Measurements from ENCODE around the gene ZDHHC14.

Gene ZDHHC14

DNA sequence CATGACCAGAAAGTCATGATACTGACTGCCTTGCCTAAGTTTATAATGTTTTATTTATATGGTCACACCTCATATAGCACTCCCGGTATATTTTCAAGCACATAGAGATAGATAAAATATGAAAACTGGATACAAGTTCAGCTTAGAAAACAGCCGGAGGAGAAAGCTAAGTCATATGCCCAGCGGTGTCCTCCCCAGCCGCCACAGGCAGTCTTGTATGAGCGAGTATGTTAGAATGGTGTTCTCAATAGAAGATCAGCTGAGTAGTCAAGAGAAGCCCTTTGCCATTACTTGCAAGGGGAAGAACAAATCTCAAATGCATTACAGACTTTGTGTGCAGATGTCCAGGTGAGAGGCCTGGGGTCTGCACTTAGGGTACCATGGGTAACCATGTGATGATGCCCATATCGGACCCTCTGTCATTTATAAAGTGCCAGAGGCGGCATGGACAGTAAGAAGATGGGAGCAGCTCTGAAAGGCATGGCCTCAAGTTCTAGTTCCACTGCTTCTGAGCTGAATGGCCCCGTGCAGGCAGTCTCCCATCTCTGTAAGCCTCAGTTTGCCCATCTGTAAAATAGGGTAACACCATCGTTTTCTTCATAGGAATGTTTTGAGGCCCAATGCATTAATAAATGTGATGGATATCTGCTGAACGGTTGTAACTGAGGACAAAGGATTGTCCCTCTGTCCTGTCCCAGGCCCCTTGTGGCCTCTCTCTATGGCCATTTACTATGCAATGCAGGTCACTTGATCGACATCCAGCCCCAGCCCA lies 246.4 kb downstream of the ZDHHC14 start:
- H3K9me3 ChIP-seq (ENCODE audit: insufficient read depth, low read length), result peaks cover 6% of the 10 kb centered on the region; the same call in 1 of the 2 replicates
- no peak overlapping the region for H3K4me3 ChIP-seq (ENCODE audit: insufficient read length, low read depth)
- TF ChIP-seq ZNF274 (IDR thresholded peaks at IDR 0.05; ENCODE audit: low read depth, low read length), result no peak
- no peak for TF ChIP-seq SUZ12 (IDR thresholded peaks at IDR 0.05; ENCODE audit: extremely low read depth, insufficient read depth, insufficient read length)
- no peak for TF ChIP-seq YY1 (IDR thresholded peaks at IDR 0.05; ENCODE audit: insufficient read depth, insufficient read length)
- H3K27me3 ChIP-seq (ENCODE audit: insufficient read depth, insufficient read length), result no peaks in the 10 kb centered on the region
- H3K9ac ChIP-seq (ENCODE audit: insufficient read length, low read depth), result no peak overlapping the region
- no peaks in the 10 kb centered on the region for H3K36me3 ChIP-seq (ENCODE audit: insufficient read depth, insufficient read length, low read length)
- H3K4me1 ChIP-seq (ENCODE audit: insufficient read depth, insufficient read length), result peaks cover 9% of the 10 kb centered on the region
- DNase-seq (ENCODE audit: low read depth, low spot score), result no peak

DNA sequence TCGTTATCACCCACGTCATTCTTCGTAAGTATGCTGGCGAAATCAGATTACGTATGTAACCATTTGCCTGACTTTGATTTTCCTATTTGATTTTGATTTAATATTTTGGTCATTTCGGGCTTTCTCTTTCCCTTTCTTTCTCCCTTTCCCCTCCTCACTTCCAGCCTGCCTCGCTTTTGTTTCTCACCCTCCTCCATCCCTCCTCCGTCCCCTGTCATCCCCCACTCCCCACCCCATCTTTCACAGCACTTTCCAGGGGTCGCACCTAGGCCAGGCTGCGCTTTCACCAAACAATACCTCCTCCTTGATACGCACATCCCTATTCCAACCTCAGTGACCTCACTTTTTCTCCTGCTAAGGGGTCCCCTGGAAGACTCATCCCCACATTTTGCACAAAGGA lies 247.5 kb downstream of the ZDHHC14 start:
- no peaks in the 10 kb centered on the region for H3K27me3 ChIP-seq (ENCODE audit: insufficient read depth, insufficient read length)
- no peak overlapping the region for H3K4me3 ChIP-seq (ENCODE audit: insufficient read length, low read depth)
- no peaks in the 10 kb centered on the region for H3K9me3 ChIP-seq (ENCODE audit: insufficient read depth, low read length)
- no peak for DNase-seq (ENCODE audit: low read depth, low spot score)
- no peaks in the 10 kb centered on the region for H3K36me3 ChIP-seq (ENCODE audit: insufficient read depth, insufficient read length, low read length)
- TF ChIP-seq SUZ12 (IDR thresholded peaks at IDR 0.05; ENCODE audit: extremely low read depth, insufficient read depth, insufficient read length) (no peak), YY1 (IDR thresholded peaks at IDR 0.05; ENCODE audit: insufficient read depth, insufficient read length) (no peak), ZNF274 (IDR thresholded peaks at IDR 0.05; ENCODE audit: low read depth, low read length) (no peak)
- peaks cover 9% of the 10 kb centered on the region for H3K4me1 ChIP-seq (ENCODE audit: insufficient read depth, insufficient read length)
- H3K9ac ChIP-seq (ENCODE audit: insufficient read length, low read depth), result no peak overlapping the region

DNA sequence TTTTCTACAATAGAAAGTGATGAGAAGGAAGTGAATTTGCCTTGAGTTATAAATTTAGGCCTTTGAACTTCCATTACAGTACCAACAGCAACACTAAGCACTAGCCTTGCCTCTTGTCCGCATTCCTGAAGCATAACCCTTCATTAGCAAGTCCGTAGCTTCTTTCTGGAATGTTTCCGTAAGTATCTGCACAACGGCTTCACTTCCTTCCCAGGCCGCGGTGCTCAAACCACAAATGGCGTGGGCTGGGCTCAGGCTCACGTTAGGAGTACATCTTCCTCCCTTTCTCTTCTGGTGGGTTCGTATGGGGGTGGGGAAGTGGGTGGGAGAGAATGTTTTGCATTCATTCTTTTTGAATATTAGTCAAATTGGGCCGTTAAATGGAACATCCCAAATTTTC lies 248.2 kb downstream of the ZDHHC14 start:
- no peaks in the 10 kb centered on the region for H3K27me3 ChIP-seq (ENCODE audit: insufficient read depth, insufficient read length)
- H3K4me3 ChIP-seq (ENCODE audit: insufficient read length, low read depth), result no peak overlapping the region
- no peak overlapping the region for H3K9ac ChIP-seq (ENCODE audit: insufficient read length, low read depth)
- no peaks in the 10 kb centered on the region for H3K36me3 ChIP-seq (ENCODE audit: insufficient read depth, insufficient read length, low read length)
- peaks cover 9% of the 10 kb centered on the region for H3K4me1 ChIP-seq (ENCODE audit: insufficient read depth, insufficient read length)
- H3K9me3 ChIP-seq (ENCODE audit: insufficient read depth, low read length), result no peaks in the 10 kb centered on the region
- DNase-seq (ENCODE audit: low read depth, low spot score), result no peak
- TF ChIP-seq SUZ12 (IDR thresholded peaks at IDR 0.05; ENCODE audit: extremely low read depth, insufficient read depth, insufficient read length) (no peak), YY1 (IDR thresholded peaks at IDR 0.05; ENCODE audit: insufficient read depth, insufficient read length) (no peak), ZNF274 (IDR thresholded peaks at IDR 0.05; ENCODE audit: low read depth, low read length) (no peak)

DNA sequence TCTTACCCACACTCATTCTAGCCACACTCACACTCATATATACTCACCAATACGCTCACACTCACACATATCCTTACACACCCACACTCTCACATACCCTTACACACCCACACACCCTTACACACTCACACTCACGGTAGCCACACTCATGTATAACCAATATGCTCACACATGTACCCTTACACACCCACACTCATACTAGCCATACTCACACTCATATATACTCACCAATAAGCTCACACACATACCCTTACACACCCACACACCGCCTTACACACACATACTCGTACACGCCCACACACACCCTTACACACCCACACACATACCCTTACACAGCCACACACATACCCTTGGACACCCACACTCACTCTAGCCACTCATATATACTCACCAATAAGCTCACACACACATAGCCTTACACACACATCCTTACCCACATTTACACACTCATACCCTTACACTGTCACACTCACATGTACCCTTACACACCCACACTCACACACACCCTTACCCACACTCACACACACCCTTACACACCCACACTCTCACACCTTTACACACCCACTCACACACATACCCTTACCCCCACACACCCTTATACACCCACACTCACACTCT lies 249.6 kb downstream of the ZDHHC14 start:
- Histone ChIP-seq H3K4me1 (ENCODE audit: insufficient read depth, insufficient read length) (peaks cover 12% of the 10 kb centered on the region), H3K9ac (ENCODE audit: insufficient read length, low read depth) (no peak overlapping the region), H3K9me3 (ENCODE audit: insufficient read depth, low read length) (no peaks in the 10 kb centered on the region), H3K36me3 (ENCODE audit: insufficient read depth, insufficient read length, low read length) (no peaks in the 10 kb centered on the region), H3K27me3 (ENCODE audit: insufficient read depth, insufficient read length) (no peaks in the 10 kb centered on the region), H3K4me3 (ENCODE audit: insufficient read length, low read depth) (no peak overlapping the region)
- TF ChIP-seq SUZ12 (IDR thresholded peaks at IDR 0.05; ENCODE audit: extremely low read depth, insufficient read depth, insufficient read length), result no peak
- no peak for TF ChIP-seq ZNF274 (IDR thresholded peaks at IDR 0.05; ENCODE audit: low read depth, low read length)
- TF ChIP-seq YY1 (IDR thresholded peaks at IDR 0.05; ENCODE audit: insufficient read depth, insufficient read length), result no peak
- no peak for DNase-seq (ENCODE audit: low read depth, low spot score)

DNA sequence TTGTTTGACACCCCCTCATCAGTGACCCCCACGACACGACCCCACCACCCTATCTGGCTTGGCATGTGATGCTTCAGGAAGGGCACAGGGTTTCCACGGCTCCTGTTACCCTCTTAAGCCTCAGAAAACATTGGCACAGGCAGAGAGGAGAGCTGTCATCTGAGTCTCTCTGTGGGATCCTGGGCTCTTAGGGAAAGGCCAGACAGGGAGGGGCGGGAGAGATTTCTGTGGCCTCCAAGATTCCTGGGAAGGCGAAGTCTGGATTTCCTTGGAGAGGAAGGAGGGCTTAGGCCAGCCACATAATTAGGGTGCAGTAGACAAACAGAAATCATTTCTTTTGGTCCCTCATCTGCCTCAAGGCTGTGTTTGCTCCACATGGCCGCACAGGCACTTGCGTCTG lies 250.4 kb downstream of the ZDHHC14 start:
- Histone ChIP-seq H3K4me1 (ENCODE audit: insufficient read depth, insufficient read length) (peaks cover 12% of the 10 kb centered on the region), H3K4me3 (ENCODE audit: insufficient read length, low read depth) (no peak overlapping the region), H3K9me3 (ENCODE audit: insufficient read depth, low read length) (no peaks in the 10 kb centered on the region), H3K36me3 (ENCODE audit: insufficient read depth, insufficient read length, low read length) (no peaks in the 10 kb centered on the region), H3K9ac (ENCODE audit: insufficient read length, low read depth) (no peak overlapping the region), H3K27me3 (ENCODE audit: insufficient read depth, insufficient read length) (no peaks in the 10 kb centered on the region)
- DNase-seq (ENCODE audit: low read depth, low spot score), result no peak
- TF ChIP-seq YY1 (IDR thresholded peaks at IDR 0.05; ENCODE audit: insufficient read depth, insufficient read length) (no peak), ZNF274 (IDR thresholded peaks at IDR 0.05; ENCODE audit: low read depth, low read length) (no peak), SUZ12 (IDR thresholded peaks at IDR 0.05; ENCODE audit: extremely low read depth, insufficient read depth, insufficient read length) (no peak)

DNA sequence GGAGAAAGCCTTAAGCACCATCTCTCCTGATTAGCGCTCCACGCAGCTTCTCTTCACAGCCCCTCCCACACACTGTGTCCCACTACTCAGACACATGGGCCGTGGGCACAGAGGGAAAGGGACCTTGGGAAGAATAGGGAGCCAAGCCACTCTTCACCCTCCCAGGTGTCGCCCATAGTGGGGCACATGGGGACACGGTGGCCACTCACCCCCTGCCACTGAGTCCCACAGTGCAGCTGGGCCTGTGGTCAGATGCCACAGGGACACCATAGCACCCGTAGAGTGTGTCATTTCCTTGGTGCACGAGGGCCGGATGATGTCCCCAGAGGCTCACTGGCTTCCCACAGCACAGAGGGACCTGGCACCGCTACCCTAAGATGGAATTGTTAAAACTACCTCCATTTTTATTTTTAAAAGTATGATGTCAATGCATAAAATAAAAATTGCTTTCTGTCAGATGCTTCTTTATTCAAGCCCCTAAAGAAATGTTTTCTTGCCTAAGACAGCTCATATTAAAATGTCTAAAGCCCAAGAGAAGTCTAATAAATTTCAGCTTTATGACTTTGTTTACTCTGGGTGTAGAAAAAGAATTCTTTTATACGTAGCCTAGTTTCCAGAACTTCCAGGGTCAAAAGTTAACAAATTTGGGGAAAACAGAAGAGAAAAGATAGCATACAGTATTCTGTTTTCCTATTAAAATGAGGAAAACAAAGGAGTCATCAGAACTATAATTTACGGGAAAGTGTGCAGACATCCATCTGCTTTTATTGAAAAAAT lies 251.0 kb downstream of the ZDHHC14 start:
- Histone ChIP-seq H3K4me1 (ENCODE audit: insufficient read depth, insufficient read length) (peaks cover 12% of the 10 kb centered on the region), H3K36me3 (ENCODE audit: insufficient read depth, insufficient read length, low read length) (no peaks in the 10 kb centered on the region), H3K9ac (ENCODE audit: insufficient read length, low read depth) (no peak overlapping the region), H3K4me3 (ENCODE audit: insufficient read length, low read depth) (no peak overlapping the region), H3K9me3 (ENCODE audit: insufficient read depth, low read length) (no peaks in the 10 kb centered on the region), H3K27me3 (ENCODE audit: insufficient read depth, insufficient read length) (no peaks in the 10 kb centered on the region)
- DNase-seq (ENCODE audit: low read depth, low spot score), result no peak
- TF ChIP-seq SUZ12 (IDR thresholded peaks at IDR 0.05; ENCODE audit: extremely low read depth, insufficient read depth, insufficient read length) (no peak), YY1 (IDR thresholded peaks at IDR 0.05; ENCODE audit: insufficient read depth, insufficient read length) (no peak), ZNF274 (IDR thresholded peaks at IDR 0.05; ENCODE audit: low read depth, low read length) (no peak)

DNA sequence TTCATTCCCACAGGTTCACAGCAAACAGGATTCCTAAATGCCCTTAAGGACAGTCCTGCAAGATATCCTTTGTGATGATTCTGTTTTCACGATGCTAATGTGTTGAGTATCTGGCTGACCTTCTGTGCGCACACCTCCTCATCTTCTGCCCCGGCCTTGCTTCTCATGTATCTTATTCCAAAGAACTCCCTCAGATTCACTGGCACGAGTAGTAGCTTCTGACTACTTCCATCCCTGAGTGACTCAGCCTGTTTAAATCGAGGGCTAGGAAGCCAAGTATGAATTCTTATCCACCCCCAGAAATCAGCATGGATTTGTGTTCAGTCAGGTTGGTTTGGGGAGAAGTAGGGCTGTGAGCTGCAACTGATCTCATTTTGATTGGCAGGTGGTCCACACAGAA lies 251.8 kb downstream of the ZDHHC14 start:
- no peaks in the 10 kb centered on the region for H3K36me3 ChIP-seq (ENCODE audit: insufficient read depth, insufficient read length, low read length)
- DNase-seq (ENCODE audit: low read depth, low spot score), result no peak

More for the DNA sequence above, 251.8 kb downstream of the ZDHHC14 start:
- H3K27me3 ChIP-seq (ENCODE audit: insufficient read depth, insufficient read length), result no peaks in the 10 kb centered on the region
- no peak overlapping the region for H3K9ac ChIP-seq (ENCODE audit: insufficient read length, low read depth)
- H3K9me3 ChIP-seq (ENCODE audit: insufficient read depth, low read length), result no peaks in the 10 kb centered on the region
- peaks cover 10% of the 10 kb centered on the region for H3K4me1 ChIP-seq (ENCODE audit: insufficient read depth, insufficient read length)
- TF ChIP-seq SUZ12 (IDR thresholded peaks at IDR 0.05; ENCODE audit: extremely low read depth, insufficient read depth, insufficient read length) (no peak), YY1 (IDR thresholded peaks at IDR 0.05; ENCODE audit: insufficient read depth, insufficient read length) (no peak)
- H3K4me3 ChIP-seq (ENCODE audit: insufficient read length, low read depth), result no peak overlapping the region
